NCI-H2107 treated with DMSO at 0.1 percent for 48 hours (cell line): ENCODE measurements around the gene ZNF17.
A peak's percentile ranks its signal among the peaks of the same experiment; 100 is the strongest.

Source experiments
- DNase-seq: peaks from one replicate; lab custom pipeline; 2025; ENCODE audit not compliant: unreplicated experiment; lab: John Stamatoyannopoulos, UW

Gene ZNF17

GRCh38 chr19:57421037-57421436 lies 10.1 kb downstream of the ZNF17 start:
- DNase-seq: no peak

DNA sequence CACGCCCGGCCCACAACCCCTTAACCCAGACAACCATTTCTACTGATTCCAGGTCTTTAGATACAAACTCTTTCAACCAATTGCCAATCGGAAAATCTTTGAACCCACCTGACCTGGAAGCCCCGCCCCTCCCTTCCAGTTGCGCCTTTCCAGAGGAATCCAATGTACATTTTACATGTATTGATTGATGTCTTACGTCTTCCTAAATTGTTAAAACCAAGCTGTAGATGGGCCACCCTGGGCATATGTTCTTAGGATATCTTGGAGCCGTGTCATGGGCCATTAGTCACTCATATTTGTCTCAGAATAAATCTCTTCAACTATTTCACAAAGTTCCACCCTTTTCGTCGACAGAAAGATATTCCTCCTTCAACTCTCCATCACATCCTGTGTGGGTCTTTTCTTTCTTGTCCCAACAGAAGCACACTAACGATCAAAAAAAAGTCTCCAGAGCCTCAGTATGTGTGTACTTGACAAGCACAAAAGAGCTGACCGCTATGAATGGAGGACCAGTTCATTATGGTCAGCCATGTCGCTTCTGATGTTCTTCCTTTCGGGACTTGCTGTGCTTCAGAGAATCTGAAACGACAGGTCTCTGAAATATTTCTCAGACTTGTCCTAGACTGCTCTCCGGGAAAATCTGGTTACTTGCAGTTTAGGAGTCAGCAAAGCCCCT lies 23.6 kb downstream of the ZNF17 start:
- no peak for DNase-seq

DNA sequence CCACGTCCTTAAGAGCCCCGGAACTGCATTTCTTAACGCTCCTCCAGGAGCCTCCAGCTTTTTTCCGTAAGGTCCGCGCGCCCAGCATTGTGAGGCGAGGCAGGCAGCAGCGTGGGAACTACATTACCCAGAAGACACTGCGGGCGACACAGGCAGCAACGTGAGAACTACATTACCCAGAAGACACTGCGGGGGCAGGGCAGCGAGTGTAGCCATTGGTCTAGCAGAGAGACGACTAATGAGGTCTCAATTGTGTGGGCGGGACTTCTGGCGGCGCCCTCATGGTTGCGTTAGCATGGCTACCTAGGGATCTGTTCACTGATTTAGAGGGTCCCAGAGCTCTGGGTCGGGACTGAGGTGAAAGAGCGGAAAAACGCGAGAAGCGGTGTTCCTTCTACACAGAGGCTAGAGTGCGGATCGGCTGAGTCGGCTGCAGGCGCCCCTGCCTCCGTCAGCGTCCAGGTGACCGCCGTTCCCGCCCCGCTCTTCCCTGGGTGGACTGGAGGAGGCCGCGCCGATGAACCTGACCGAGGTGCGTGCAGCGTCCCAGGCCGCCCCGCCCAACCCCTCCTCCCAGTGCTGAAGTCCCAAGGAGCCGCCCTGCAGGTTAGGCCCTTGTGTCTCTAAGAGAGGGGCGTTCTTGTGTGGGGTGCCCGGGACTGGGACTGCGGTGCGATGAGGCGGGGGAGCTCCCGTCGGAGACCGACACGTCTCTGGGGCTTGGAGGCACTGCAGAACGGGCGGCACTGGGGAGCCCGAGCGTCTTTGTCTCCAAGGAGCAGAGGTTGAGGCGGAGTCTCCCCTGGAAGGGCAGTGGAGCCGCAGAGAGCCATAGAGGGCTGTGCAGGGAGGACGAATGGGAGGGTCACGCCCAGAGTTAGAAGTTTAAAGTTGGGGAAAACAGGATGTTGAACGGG lies 24.4 kb downstream of the ZNF17 start, which contains the start of gene ZNF749:
Gene ZNF749, plus strand, starts transcription at position 264 of the 917 bp plus-strand sequence. Its CDS starts 254 bp downstream, at position 518.
- DNase-seq: peak; percentile 97

GRCh38 chr19:57436417-57436816 lies 25.5 kb downstream of the ZNF17 start:
- DNase-seq: no peak

DNA sequence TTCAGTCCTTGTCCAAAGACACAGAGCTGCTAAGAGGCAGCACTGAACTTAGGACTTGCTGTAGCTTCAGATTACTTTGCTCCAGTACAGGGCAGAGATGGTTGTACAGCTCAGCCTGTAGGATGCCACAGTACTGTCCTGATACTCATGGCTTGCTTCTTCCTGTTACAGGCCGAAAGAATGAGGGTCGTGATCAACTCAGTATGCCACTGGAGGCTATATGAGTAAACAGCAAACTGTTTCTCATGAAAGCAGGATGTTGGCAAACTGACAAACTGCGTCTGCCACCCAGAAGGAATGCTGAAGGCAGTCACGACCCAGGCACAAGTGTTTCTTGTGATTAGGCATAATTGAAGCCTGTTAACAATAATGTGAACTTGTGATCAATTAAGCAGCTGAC lies 27.0 kb downstream of the ZNF17 start:
- no peak for DNase-seq

GRCh38 chr19:57438925-57439324 lies 28.0 kb downstream of the ZNF17 start:
- DNase-seq: no peak

DNA sequence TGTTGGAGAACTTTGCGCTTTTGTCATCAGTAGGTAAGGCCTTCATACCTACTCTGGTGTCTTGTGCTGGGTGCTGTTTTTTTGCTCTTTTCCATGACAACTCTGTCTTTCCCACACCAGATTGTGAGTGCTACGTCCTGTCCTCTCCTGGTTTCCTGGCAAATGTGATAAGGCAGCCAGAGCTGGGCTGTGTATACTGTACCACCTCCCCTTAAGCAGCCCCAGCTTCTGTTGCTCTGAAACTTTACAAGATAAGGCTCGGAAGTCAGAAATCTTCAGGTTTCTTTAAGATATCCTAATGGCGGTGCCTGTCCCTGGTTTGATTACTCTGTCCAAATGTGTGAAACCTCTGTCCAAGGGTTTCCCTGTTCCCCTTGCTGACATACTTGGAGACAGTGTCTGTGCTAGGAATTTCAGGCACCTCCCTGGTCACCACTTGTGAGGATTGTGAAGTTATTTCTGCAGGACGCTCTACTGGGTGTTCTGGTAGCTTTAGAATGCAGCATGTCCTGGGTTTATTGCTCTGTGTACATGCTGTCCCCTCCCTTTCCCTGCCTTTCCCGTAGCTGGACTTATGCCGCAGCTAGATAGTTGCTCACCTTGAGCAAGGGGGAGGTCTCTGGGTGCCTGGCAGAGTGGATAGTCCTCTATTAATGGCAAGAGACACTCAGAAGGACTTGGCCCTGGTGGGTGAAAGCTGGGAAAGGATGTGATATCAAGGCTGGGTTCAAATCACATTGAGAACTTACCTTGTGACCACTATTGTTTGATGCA lies 31.2 kb downstream of the ZNF17 start:
- no peak for DNase-seq

DNA sequence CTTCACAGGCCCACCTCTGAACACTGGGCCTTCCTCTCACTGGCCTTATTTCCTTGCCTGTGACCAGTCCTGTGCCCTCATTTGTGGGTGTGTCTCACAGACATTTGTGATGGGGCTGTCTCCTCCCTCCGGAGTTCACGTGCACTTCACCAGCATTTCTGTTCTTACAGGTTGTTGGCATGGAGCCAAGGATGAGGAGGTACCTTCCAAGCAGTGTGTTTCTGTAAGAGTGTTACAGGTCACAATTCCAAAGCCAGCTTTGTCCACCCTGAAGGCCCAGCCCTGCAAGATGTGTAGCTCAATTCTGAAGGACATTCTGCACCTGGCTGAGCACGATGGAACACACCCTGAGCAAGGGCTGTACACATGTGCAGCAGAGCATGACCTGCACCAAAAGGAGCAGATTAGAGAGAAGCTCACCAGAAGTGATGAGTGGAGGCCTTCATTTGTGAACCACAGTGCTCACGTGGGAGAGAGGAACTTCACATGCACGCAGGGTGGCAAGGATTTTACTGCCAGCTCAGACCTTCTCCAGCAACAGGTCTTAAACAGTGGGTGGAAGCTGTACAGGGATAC lies 32.2 kb downstream of the ZNF17 start:
- DNase-seq: no peak

DNA sequence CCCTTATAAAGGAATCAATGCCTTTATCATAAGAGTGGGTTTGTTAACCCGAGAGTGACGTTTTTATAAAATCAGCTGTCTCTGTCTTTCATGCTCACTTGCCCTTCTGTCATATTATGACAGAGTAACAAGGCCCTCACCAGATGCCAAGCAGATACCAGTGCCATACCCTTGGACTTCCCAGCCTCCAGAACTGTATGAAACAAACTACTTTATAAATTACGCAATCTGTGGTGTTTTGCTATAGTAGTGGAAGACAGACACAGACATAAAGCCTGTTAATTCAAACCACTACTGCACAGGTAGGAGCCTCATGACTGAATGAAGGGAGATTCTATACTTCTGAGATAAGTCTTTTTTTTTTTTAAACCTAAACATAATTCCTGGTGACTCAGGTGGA lies 41.3 kb downstream of the ZNF17 start:
- DNase-seq: no peak

GRCh38 chr19:57465680-57466381 lies 54.9 kb downstream of the ZNF17 start:
- DNase-seq: no peak

- no peak for DNase-seq
These were observed 55.5 kb downstream of the ZNF17 start for GRCh38 chr19:57466489-57466888.
